GM12872 (cell line): ENCODE measurements around the gene POLD3.

Source experiments
- CTCF ChIP-seq: IDR thresholded peaks from 3 replicates; pipeline ENCODE4 v1.5.1; 2011; ENCODE audit warnings: low read depth, mild to moderate bottlenecking, low read length, moderate library complexity; ENCODE audit not compliant: insufficient read depth

Gene POLD3

GRCh38 chr11:74592063-74592440 lies 330 bp upstream of the POLD3 start:
- TF ChIP-seq CTCF, result no peak

DNA sequence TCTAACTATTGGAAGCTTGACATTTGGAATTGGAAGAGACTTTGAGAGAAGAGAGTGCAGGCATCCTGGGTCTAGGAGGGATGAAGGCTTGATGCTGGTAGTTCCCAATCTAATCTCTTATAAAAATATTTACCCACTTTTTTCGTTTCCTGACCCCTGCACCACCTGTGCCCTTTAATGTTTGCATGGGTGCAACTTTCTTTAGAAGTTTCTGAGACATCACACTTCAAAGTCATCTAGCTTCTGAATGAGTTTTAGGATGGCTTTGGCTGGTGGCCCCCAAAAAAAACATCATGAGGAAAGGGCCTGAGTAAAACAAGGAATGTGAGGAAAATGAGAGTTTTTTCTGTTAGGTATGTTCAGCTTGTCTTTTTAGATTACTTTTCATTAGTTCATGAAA lies 1.1 kb downstream of the POLD3 start:
- TF ChIP-seq CTCF, result no peak

- no peak for TF ChIP-seq CTCF
Measured at GRCh38 chr11:74602637-74603556, 10.5 kb downstream of the POLD3 start.

DNA sequence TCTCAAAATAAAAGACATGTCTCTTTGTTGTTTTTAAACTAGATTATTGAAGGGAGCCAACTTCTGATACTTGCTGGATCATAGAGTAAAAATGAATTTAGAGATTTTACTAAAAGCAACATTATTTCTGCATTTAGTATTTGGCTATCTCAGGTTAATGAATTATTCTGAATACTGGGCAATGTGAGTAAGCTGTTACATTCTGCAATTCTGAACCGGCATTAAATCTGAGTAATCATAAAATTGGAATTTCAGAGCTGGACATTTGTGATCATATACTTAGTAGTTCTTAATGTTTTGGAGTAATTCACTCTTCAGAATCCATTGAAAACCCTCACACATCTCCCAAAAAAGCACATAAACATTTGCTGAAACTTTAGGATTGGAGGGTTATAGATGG lies 11.5 kb downstream of the POLD3 start:
- no peak for TF ChIP-seq CTCF

GRCh38 chr11:74604311-74604710 lies 11.9 kb downstream of the POLD3 start:
- no peak for TF ChIP-seq CTCF

DNA sequence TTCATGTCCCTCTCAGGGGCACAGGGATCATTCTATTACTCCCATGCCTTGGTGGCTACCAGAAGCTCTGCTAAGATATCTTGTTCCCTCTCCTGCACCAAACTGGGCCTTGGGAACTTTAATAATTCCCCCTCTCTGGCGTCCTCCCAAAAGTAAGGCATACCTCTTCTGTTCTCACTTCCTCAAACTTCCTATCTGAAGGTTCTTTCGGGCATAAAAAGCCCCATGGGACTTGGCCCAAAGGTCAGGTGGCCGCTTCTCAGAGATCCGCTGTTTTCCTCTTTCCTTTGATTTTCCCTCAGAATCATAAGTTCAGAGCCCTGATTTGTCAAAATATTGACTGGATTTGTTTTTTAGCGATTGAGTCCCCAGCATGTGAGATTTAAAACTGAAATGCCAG lies 13.0 kb downstream of the POLD3 start:
- no peak for TF ChIP-seq CTCF

DNA sequence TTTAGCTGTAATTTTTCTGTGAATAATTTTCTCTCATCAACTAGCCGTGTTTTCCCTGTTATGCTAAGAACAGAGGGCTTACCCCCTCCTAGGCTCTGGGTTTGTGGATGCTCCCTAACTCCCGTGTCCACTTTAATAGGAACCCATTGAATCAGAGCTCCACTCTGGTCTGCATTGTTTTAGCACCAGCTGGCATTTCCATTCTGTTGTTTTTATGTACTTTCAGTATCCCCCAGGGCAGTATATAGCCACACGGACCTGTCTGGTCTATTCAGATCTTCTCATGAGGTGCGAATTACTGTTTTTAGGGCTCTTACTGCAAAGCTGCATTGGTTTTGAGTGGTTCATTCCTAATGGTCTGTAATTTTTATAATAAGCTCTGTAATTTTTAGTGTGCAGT lies 16.0 kb downstream of the POLD3 start:
- TF ChIP-seq CTCF, result no peak
